Fibroblast of skin of right biceps (primary cell): ENCODE measurements around the gene RPS6KB2.
A peak's percentile ranks its signal among the peaks of the same experiment; 100 is the strongest.
"Not testable (repeated sequence)": the region's sequence is repeated elsewhere in the genome, so short reads cannot be mapped to it uniquely, and the experiment has no call there.

Experiments used
- DNase-seq: peaks from one replicate; pipeline ENCODE4 v3.0.0-alpha.2; 2013

The RPS6KB2 gene

DNA sequence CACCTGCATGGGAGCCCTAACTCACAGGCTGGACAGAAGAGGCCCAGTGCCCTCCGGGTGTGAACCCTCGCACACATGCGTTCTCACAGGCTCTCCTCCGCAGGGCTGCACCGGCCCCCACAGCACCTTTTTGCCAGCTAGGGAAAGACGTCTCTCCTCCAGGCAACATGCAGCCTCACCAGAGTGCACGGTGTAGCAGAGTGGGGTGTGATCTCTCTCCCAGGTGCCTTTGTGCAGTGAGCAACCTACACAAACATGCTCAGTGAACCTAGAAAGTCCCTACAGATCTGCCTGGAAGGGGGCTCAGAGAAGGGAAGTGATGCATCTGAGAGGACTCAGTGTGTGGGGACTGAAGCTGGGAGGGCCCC is 16.5 kb upstream of the RPS6KB2 start:
- DNase-seq: no peak

DNA sequence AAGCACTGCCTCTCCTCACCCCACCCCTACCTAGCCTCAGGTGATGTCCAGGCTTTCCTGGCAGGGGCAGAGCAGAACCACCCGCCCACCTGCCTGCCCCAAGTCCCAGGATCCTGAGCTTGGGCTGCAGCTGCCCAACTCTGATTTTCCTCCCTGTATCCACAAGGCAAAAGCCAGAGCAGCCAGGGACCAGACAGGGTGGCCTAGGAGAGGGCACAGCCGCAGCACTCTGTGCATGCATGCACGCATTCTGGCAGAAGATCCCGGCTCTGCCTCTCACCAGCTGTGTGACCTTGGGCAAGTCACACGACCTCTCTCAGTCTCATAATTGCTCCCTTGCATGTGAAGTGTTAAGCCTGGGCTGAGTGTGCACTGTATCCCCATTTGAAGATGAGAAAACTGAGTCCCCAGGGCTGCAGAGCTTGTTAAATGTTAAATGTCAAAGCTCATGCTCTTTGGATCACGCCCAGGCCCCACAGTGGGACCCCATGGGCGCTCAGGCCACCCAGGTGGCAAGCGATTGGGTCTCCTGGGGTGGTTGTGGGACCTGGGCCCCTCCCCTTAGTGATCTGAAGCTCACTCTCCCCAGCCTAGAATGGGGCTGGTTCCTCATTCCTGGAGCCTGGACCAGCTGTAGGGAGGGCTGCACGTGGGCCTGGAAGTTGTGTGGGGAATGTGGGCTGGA is 15.7 kb upstream of the RPS6KB2 start:
- DNase-seq: no peak

DNA sequence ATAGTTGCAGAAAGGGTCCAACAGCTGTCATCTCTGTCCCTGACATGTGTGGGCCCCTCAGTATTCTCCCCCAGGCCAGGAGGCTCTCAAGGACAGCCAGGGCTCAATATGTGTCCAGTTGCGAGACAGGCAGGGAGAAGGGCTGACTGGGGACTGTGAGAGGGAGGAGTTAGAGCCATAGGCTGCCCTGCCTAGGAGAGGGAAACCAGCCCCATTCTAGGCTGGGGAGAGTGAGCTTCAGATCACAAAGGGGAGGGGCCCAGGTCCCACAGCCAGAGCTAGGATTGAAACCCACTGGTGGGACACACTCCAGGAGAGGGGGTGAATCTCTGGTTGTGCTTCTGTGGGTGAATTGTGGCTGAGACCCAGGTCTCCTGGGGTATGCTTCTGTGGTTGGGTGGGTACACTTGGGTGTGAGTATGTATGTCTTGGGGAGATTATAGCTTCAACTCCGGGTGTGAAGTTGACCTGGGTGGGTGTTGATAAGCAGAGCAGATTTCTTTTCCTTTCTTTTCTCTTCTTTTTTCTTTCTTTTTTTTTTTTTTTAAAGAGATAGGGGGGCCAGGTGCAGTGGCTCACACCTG is 14.9 kb upstream of the RPS6KB2 start:
- DNase-seq: no peak

DNA sequence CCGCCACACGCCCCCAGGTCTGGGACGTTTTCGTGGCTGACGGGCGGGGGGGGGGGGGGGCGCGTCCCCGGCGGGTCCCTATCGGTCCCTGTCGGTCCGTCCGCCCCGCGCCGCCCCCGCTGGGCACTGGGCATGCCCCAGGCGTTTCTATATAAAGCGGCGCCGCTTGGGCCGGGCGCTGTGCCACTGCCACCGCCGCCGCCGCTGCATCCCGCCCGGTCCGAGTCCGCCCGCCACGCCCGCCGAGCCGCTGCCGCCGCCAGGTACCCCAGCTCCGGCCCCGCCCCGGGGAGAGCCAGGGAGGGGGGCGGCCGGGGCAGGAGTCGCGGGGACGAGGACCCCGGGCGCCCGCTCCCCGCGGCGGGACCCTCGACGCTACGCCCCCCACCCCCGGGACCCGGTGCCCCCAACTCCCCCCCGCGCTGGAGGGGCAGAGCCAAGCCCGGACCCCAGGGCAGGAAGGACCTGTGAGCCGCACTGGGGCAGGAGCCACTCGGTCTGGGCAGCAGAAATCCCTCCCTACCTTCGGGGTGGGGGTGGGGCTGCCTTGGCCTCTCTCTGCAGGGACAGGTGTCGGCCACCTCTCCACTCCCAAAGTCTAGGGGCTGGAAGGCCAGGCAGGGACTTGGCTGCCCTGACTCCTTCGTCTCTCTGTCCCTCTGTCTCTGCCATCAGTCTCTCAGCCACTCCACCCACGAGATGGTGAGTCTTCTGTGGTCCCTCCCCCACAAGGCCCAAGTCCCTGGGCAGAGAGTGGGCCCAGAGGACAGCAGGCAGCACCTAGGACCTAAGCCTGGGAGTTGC is 12.6 kb upstream of the RPS6KB2 start, which contains the start of gene CARNS1:
TSS of gene CARNS1 (plus strand) at position 178 of the 804 bp plus-strand sequence. CDS start at position 700, 522 bp downstream.
- DNase-seq: no peak

DNA sequence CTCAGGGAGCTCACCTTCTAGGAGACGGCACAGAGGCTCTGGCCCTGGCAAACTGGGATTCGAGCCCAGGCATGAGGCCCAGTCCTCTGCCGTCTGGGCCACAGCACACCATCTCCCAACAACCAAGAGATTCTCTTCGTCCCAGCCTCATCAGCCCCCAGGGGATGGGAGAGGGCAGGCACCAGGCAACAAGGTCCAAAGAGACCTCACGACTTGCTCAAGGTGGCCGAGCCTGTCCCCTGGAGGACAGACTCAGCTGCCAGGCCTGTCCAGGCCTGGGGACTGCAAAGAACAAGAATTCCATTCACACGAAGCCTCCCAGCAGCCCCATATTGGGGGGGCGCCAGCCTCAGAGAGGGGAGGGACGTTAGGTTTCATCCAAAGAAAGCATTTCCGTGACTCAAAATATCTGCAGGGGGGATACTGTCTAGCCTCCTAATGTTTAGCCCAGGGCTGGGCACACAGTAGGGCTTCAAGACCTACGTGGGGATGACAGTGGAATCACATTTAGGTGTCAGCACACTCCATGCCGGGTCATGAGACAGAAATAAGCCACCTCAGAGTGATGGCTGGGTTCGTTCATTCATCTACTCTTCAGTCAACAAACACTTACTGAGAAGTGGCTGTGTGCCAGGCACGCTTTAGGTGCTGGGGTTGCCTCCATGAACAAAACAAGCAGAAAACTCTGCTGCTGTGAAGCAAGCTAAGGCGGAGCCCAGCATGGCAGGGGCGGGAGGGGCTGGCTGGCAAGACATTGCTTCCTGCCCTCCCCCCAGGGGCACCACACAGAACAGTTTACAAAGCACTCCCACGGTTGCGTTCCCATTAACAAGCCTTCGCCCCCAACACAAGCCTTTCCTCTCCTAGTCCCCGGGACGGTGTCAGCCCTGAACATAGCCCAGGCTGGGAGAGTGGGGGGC is 11.6 kb upstream of the RPS6KB2 start:
- DNase-seq: no peak

DNA sequence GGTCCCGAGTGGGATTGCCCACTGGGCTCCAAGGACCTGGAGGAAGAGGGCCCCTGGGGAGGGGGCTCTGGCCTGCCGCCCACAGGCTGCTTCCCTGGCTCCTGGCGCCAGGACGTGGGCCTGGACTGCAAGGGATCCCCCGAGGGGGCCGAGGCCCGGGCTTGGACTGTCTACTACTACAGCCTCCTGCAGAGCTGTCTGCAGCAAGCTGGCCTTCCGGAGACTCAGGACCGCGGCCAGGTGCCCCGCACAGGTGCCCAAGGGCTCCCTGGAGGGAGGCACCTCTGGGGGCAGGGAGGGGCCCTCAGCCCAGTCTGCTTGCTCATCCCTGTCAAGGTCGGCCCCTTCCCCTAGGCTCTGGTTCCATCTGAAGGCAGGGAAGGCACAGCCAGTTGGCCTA is 10.9 kb upstream of the RPS6KB2 start:
- DNase-seq: no peak

DNA sequence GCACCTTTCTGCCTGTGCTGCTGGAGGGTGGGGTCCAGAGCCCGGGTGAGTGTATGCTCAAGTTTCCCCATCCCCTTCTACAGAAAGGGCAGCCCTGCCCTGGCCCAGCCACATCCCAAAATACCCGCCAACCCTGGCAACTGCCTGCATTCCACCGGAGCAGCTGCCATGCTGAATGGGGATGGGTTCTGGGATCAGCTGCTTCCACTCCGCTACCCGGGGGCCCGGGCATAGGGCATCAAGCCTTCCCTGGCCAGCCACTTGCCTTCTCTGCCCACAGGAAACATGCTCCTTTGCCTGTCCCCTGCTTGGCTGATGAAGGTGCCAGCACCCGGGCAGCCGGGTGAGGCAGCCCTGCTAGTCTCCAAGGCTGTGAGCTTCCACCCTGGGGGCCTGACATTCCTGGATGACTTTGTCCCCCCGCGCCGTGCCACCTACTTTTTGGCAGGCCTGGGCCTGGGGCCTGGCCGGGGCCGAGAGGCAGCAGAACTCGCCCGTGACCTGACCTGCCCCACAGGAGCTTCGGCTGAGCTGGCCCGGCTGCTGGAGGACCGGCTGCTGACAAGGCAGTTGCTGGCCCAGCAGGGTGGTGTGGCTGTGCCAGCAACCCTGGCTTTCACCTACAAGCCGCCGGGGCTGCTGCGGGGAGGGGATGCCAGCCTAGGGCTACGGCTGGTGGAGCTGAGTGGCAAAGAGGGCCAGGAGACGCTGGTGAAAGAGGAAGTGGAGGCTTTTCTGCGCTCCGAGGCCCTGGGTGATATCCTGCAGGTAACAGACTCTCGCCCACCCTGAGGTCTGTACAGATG is 9.6 kb upstream of the RPS6KB2 start:
- DNase-seq: no peak

DNA sequence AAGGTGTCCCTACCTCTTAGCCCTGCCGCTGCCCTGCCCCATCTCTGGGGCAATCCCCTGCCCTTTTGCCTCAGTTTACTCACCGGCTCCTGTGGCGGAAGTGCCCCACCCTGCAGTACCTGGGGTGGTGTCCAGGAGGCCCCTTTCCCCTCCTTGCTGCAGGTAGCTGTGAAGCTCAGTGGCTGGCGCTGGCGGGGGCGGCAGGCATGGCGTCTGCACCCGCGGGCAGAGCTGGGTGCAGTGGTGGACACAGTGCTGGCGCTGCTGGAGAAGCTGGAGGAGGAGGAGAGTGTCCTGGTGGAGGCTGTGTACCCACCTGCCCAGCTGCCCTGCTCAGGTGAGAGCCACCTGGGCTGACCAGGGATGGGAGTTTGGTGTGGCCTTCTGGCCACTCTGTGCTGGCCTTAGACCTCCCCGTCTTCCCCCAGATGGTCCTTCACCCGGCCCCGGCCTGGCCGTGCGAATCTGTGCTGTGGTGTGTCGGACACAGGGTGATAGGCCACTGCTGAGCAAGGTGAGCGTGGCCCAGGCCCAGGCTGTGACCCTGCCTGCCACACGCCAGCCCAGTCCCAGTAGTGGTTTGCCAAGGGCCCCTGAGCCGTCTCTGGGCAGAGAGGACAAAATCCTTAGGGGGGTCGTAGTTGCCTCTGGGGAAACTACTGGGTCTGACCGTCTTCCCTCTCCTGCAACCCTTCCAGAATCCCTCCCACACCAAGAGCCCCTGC is 8.8 kb upstream of the RPS6KB2 start:
- no peak for DNase-seq

DNA sequence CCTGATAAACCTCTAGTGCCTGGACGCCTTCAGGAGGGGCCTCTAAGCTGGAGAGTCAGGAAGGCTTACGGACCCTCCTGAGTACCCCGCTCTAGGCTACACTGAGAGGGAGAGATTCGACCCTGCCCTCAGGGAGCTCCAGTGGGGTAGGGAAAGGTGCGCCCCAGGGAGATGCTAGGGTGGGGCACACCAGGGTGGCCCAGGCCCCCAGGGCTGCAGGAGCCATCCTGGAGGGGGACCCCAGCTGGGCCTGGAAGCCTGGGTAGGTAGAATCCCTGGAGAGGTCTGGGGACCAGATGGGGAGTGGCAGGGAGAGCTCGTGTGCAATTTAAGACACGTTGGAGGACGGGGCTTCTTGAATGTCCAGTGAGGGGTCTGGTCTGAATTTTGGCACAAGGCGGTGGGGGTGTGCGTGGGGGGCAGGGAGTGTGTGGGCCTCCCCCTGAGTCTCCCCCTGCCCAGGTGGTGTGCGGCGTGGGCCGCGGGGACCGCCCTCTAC is 8.1 kb upstream of the RPS6KB2 start:
- no peak for DNase-seq

DNA sequence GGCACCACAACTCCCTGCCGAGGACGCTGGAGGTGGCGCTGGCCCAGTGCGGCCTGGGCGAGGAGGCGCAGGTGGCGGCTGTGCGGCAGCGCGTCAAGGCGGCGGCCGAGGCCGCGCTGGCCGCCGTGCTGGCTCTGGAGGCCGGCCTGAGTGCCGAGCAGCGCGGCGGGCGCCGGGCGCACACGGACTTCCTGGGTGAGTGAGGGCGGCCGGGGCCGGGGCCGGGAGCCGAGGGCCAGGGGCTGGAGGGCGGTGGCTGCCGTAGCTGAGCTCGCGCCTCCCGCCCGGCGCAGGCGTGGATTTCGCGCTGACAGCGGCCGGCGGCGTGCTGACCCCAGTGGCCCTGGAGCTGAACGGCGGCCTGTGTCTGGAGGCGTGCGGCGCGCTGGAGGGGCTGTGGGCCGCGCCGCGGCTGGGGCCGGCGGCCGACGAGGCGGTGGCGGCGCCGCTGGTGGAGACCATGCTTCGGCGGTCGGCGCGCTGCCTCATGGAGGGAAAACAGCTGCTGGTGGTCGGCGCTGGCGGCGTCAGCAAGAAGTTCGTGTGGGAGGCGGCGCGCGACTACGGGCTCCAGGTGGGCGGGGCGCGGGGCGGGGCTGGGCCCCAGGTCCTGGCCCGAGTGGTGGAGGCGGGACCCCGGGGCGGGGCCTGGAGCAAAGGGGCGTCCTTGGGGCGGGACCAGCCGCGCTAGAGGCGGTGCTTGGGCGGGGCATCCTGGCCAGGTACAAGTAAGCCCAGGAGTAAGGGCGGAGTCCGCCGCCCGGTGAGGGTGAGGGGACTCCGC is 7.5 kb upstream of the RPS6KB2 start:
- DNase-seq: peak; percentile 92

DNA sequence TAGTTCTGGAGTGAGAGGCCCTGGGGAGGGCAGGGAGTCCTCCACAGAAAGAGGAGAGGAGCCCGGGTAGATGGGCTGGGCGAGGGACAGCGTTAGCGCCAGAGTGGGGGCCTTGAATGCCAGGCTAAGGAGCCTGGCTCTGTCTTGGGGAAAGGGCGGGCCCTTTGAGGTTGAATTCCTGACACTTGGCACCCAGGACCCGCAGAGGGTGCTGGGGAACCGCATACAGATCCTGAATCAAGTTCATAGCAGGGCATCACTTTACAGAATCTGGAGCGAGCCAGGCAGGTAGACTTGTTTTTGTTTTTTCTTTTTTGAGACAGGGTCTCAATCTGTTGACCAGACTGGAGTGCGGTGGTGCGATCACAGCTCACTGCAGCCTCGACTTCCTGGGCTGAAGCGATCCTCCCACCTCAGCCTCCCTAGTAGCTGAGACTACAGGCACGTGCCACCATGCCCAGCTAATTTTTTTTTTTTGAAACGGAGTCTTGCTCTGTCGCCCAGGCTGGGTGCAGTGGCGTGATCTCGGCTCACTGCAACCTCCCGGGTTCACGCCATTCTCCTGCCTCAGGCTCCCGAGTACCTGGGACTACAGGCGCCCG is 6.8 kb upstream of the RPS6KB2 start:
- no peak for DNase-seq

DNA sequence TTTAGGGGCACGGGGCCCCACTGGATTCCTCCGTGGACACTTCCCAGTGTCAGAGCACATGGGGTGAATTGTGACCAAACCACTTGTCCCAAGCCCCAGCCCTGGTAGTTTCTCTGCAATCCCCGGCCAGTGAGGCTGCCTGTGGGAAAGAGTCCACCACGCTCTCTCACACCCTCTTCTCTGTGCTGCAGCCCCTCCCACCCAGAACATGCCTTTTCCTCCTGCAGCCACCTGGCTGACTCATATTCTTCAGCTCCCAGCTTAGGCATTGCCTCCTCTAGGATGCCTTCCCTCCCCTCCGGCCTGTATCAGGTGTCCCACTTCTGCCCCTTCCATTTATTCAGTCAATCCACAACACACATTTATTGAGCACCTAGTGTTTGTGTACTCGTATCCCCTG is 5.4 kb upstream of the RPS6KB2 start:
- no peak for DNase-seq

DNA sequence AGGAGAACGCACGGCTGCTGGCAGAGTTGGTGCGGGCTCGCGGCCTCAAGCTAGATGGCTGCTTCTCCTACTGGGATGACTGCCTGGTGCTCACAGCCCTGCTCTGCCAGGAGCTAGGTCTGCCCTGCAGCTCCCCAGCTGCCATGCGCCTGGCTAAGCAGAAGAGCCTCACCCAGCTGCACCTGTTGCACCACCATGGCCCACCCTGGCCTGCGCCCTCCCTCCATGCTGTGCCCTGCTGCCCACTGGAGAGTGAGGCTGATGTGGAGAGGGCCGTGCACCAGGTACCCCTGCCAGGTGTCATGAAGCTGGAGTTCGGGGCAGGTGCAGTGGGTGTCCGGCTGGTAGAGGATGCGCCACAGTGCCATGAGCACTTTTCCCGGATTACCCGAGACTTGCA is 4.8 kb upstream of the RPS6KB2 start:
- DNase-seq: no peak

DNA sequence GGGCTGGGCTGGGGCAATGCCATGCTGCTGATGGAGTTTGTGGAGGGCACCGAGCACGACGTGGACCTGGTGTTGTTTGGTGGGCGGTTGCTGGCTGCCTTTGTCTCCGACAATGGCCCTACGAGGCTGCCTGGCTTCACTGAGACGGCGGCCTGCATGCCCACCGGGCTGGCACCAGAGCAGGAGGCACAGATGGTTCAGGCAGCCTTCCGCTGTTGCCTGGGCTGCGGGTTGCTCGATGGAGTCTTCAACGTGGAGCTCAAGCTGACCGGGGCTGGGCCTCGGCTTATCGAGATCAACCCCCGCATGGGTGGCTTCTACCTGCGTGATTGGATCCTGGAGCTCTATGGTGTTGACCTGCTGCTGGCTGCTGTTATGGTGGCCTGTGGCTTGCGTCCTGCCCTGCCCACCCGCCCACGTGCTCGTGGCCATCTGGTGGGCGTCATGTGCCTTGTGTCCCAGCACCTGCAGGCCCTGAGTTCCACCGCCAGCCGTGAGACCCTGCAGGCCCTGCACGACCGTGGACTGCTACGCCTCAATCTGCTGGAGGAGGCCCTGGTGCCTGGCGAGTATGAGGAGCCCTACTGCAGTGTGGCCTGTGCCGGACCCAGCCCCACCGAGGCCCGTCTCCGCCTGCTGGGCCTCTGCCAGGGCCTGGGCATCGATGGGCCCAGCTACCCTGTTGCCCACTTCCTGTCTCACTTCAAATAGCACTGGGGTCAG is 4.2 kb upstream of the RPS6KB2 start:
- DNase-seq: no peak

DNA sequence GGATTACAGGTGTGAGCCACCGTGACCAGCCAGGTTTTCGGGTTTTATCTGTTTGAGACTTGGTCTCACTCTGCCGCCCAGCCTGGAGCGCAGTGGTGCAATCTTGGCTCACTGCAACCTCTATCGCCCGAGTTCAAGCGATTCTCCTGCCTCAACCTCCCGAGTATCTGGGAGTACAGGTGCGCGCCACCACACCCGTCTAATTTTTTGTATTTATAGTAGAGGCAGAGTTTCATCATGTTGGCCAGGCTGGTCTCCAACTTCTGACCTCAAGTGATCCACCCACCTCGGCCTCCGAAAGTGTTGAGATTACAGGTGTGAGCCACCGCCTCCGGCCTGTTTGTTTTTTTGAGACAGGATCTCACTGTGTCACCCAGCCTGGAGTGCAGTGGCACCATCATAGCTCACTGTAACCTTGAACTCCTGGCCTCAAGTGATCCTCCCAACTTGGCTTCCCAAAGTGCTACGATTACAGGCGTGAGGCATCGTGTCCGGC is 882 bp upstream of the RPS6KB2 start:
- not testable (repeated sequence) for DNase-seq

DNA sequence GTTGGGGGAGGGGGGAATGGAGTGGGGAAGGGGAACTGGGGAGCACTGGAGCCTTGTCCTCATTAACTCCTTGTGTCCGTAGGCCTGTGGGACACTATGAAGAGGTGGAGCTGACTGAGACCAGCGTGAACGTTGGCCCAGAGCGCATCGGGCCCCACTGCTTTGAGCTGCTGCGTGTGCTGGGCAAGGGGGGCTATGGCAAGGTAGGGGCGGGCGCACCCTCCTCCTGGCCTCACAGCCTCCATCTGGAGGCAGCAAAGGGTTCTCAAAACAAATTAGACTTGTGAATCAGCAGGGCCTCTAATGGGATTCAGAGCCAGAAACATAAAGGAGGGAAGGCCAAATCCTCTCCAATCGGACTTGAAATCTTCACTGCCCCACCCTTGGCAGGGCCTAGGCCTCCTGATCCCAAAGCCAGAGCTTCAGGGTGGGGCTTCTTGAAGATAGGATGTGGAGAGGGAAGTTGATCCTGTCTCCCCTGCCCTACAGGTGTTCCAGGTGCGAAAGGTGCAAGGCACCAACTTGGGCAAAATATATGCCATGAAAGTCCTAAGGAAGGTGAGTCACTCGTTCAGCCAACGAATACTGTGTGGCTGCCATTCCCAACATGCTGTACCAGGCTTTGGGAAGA is 859 bp downstream of the RPS6KB2 start:
- no peak for DNase-seq

DNA sequence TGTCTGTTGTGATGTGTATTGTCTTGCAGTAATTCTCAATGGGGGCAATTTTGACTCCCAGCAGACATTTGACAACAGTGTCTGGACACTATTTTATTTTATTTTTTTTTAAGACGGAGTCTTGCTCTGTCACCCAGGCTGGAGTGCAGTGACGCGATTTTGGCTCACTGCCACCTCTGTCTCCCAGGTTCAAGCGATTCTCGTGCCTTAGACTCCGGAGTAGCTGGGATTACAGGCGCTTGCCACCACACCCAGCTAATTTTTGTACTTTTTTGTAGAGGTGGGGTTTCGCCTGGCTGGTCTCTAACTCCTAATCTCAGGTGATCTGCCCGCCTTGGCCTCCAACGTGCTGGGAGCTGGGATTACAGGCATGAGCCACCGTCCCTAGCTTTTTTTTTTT is 1.4 kb downstream of the RPS6KB2 start:
- DNase-seq: no peak
